Activated CD4-positive, alpha-beta memory T cell treated with anti-CD3 and anti-CD28 coated beads, Interleukin-2, amount 10 ng/mL, durations not matched to agents 7 days and 5 days (primary cell): ENCODE data around the gene SYNE1. TPM values are rescaled to one million over a fixed set of nuclear protein-coding genes. Genes with fewer than 3 reads are reported as not detected.

ENCODE experiments used
- CTCF ChIA-PET: fragments of 350-600 bp; sonication (Branson Sonifier 250); formaldehyde crosslinking; loops from one replicate; lab custom pipeline; 2021; ENCODE audit warnings: antibody characterized with exemption, inconsistent platforms; lab: Charles Lee
- POLR2A ChIA-PET: fragments of 350-600 bp; sonication (Branson Sonifier 250); formaldehyde crosslinking; loops from one replicate; lab custom pipeline; 2021; ENCODE audit warnings: antibody characterized with exemption; lab: Charles Lee
- DNase-seq: peaks from one replicate; pipeline ENCODE4 v3.0.0-alpha.2; 2020
- H3K27ac Mint-ChIP-seq: one replicate; pipeline ENCODE4 v1.8.0; 2021; ENCODE audit warnings: mild to moderate bottlenecking, mixed read lengths
- H3K27me3 Mint-ChIP-seq: one replicate; pipeline ENCODE4 v1.8.0; 2021; ENCODE audit warnings: mixed read lengths
- H3K36me3 Mint-ChIP-seq: one replicate; pipeline ENCODE4 v1.8.0; 2021; ENCODE audit warnings: low read depth, mixed read lengths
- H3K4me1 Mint-ChIP-seq: one replicate; pipeline ENCODE4 v1.8.0; 2021; ENCODE audit warnings: mixed read lengths
- H3K4me3 Mint-ChIP-seq: one replicate; pipeline ENCODE4 v1.8.0; 2021; ENCODE audit warnings: mild to moderate bottlenecking, mixed read lengths
- H3K9me3 Mint-ChIP-seq: one replicate; pipeline ENCODE4 v1.8.0; 2021; ENCODE audit warnings: mixed read lengths
- total RNA-seq, 2 experiments: library from RNA; stranded (reverse); gene quantifications; one replicate each; pipeline ENCODE4 v1.2.3, GENCODE V29; 2021

Gene SYNE1
- total RNA-seq, 2 experiments from 2014 or later: 85.5 to 86.8 TPM

DNA sequence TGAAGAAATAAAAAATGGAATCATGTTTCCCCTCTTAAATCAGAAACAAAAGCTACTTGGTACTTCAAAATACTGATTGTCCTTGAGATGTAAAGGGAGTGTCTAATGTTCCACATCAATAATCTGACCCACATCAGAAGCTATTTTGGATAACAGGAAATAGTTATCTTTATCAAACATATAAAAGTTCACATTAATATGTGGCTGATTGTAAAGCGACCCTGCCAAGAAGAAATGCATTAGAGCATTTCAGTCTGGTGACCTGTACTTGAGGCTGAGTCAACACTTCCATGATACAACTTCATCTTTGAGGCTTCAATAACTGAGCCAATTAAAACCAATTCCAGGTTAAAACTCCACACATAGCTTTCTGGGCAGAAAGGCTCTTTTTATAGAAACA, 31.8 kb downstream of the SYNE1 start:
- no peaks in the 10 kb centered on the region for H3K9me3 Mint-ChIP-seq
- ChIA-PET POLR2A (no interaction called here), CTCF (no interaction called here)
- H3K27me3 Mint-ChIP-seq: no peaks in the 10 kb centered on the region
- no peak overlapping the region for H3K27ac Mint-ChIP-seq
- DNase-seq: no peak
- H3K4me1 Mint-ChIP-seq: no peaks in the 10 kb centered on the region
- no peaks in the 10 kb centered on the region for H3K36me3 Mint-ChIP-seq
- no peak overlapping the region for H3K4me3 Mint-ChIP-seq

DNA sequence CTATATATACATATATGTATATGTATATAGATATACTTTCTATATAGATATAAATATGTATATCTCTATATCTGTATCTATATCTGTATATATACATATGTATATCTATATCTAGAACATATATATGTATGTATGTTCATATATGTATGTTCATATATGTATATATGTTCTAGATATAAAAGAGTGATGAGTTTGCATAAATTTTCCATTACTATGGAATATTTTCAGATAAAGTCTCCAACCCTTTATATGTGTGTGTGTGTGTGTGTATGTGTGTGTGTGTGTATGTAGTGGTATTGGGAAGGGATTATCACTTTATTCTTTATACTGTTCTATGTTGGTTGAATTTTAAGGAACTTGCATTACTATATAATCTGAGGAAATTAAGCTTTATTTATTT, 33.3 kb downstream of the SYNE1 start:
- CTCF ChIA-PET: no interaction called here
- H3K4me1 Mint-ChIP-seq: no peaks in the 10 kb centered on the region
- POLR2A ChIA-PET: no interaction called here

DNA sequence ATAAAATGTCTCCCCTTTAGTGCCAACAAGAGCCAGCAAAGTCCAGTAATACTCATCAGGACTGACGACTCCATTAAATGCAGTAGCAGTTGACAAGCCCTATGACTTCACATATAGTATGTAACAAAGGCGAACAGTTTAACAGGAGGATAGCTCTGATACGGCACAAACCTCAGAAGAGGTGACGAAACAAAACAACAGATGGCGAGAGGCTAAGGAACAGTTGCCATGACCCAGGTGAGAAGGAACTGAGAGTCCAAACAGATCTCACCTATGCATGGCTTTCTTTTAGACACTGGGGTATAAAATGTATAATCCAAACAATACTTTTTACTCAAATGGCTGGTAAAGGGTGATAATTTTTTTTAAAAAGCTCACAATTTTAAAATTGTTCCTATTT, 37.1 kb downstream of the SYNE1 start:
- Mint-ChIP-seq H3K4me1 (no peaks in the 10 kb centered on the region), H3K4me3 (no peak overlapping the region), H3K27ac (no peak overlapping the region), H3K27me3 (no peaks in the 10 kb centered on the region), H3K36me3 (no peaks in the 10 kb centered on the region), H3K9me3 (no peaks in the 10 kb centered on the region)
- DNase-seq: no peak
- CTCF ChIA-PET: no interaction called here
- POLR2A ChIA-PET: no interaction called here

More for the DNA sequence above, 33.3 kb downstream of the SYNE1 start:
- H3K9me3 Mint-ChIP-seq: no peaks in the 10 kb centered on the region
- H3K36me3 Mint-ChIP-seq: no peaks in the 10 kb centered on the region
- DNase-seq: no peak
- no peak overlapping the region for H3K4me3 Mint-ChIP-seq
- no peak overlapping the region for H3K27ac Mint-ChIP-seq
- no peaks in the 10 kb centered on the region for H3K27me3 Mint-ChIP-seq

DNA sequence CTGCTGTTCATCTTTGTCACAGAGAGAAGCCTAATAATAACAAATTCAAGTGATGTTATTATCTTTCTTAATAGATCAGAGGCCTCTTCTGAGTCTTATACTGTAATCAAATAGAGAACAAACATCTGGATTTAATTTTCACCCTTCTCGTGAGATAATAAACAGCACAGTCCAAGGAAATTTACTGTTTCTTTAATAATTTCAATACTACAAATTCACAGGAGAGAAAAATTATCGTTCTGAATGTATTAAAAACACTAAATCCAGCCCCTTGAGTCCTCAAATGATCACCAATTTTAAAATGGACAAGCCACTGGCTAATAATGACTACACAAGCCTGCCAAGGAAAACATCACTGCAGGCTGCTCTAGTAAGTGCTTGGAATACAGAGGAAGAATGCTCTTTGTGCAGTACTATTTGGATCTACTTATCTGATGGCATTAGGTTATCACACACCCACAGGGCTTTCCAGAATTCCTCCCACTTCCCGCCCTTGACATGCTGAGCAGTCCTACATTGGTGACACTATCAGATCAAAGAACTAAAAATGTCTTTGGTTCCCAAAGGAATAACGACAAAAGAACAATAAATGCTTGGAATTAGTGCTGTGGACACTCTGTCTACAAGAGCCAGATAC, 38.1 kb downstream of the SYNE1 start:
- Mint-ChIP-seq H3K9me3 (no peaks in the 10 kb centered on the region), H3K27me3 (no peaks in the 10 kb centered on the region), H3K4me1 (no peaks in the 10 kb centered on the region), H3K27ac (no peak overlapping the region), H3K36me3 (no peaks in the 10 kb centered on the region), H3K4me3 (no peak overlapping the region)
- ChIA-PET CTCF (no interaction called here), POLR2A (no interaction called here)
- DNase-seq: no peak

DNA sequence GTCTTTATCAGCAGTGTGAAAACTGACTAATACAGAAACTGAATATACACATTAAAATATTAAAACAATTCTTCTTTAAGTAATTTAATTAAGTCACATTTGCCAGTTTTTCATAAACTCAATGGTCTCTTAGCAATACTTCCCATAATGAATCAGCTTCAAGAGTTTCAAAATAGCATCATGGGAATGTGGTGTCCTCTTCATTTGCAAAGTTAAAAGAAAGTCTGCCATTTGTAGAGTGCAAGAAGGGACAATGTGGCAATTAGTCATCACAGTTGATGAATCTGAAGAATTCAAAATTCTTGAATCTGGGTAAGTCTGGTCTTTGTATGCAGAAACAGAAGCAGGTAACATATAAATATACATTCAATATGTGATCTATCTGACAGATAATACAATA, 38.7 kb downstream of the SYNE1 start:
- Mint-ChIP-seq H3K27me3 (no peaks in the 10 kb centered on the region), H3K27ac (no peak overlapping the region), H3K36me3 (no peaks in the 10 kb centered on the region), H3K4me1 (no peaks in the 10 kb centered on the region), H3K9me3 (no peaks in the 10 kb centered on the region), H3K4me3 (no peak overlapping the region)
- POLR2A ChIA-PET: no interaction called here
- CTCF ChIA-PET: no interaction called here
- no peak for DNase-seq

DNA sequence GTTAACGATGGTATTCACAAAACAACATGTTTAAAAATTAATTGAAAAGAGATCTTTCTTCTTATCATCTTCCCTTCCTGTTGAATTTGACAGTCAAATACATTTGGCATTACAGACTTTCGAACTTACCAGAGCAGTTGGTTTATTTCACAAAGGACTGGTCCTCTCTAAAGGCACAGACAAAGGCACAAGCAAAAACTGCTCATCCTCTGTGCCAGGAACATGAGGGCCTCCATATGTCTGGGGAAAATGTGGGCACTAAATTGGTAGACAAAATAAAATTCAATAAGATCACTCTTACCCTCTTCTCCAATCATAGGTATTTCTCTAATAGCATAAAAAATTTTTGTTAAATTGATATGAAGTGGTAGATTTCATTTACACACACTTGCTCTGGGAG, 40.4 kb downstream of the SYNE1 start:
- POLR2A ChIA-PET: no interaction called here
- Mint-ChIP-seq H3K36me3 (no peaks in the 10 kb centered on the region), H3K4me1 (no peaks in the 10 kb centered on the region), H3K27ac (no peak overlapping the region), H3K27me3 (no peaks in the 10 kb centered on the region), H3K9me3 (no peaks in the 10 kb centered on the region), H3K4me3 (no peak overlapping the region)
- no peak for DNase-seq
- CTCF ChIA-PET: no interaction called here

DNA sequence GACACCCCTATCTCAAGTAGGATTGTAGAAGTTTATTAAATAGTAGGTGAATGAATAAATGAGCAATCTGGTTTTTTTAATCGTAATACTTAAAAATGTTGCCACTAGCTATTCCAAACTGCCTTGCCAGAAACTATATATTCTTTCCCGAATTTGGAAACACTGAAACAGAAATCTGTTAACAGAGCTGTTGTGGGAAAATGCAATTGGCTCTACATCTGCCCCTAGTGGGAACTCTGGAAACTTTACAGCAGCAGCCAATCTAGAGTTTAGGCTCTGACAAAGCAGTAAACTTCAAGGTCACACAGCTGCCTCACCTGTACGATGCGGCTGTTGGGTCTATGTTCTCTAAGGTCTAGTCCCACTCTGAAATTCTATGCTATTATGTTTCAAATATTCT, 41.7 kb downstream of the SYNE1 start:
- Mint-ChIP-seq H3K4me3 (no peak overlapping the region), H3K27me3 (no peaks in the 10 kb centered on the region), H3K27ac (no peak overlapping the region), H3K36me3 (no peaks in the 10 kb centered on the region), H3K4me1 (no peaks in the 10 kb centered on the region), H3K9me3 (no peaks in the 10 kb centered on the region)
- DNase-seq: no peak
- CTCF ChIA-PET: no interaction called here
- POLR2A ChIA-PET: no interaction called here

DNA sequence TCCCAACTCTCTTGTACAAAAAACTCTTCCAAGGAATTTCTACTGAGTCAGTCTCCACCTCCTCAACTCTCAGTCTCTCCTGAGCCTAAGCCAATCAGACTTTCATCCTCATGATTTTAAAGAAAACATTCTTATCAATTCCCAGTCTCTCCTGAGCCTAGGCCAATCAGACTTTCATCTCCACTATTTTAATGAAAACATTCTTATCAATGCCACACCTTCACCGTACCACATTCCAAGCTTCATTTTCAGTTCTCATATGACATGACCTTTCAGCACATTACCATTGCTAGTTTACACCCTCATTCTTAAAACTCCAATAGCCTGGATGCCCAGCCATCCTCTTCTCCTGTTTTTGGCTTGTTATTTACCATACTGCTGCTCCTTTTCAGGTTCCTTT, 42.5 kb downstream of the SYNE1 start:
- H3K27me3 Mint-ChIP-seq: no peaks in the 10 kb centered on the region
- no peaks in the 10 kb centered on the region for H3K36me3 Mint-ChIP-seq
- POLR2A ChIA-PET: no interaction called here
- no peak overlapping the region for H3K27ac Mint-ChIP-seq
- CTCF ChIA-PET: no interaction called here
- no peak overlapping the region for H3K4me3 Mint-ChIP-seq
- H3K4me1 Mint-ChIP-seq: no peaks in the 10 kb centered on the region
- DNase-seq: no peak
- H3K9me3 Mint-ChIP-seq: no peaks in the 10 kb centered on the region

DNA sequence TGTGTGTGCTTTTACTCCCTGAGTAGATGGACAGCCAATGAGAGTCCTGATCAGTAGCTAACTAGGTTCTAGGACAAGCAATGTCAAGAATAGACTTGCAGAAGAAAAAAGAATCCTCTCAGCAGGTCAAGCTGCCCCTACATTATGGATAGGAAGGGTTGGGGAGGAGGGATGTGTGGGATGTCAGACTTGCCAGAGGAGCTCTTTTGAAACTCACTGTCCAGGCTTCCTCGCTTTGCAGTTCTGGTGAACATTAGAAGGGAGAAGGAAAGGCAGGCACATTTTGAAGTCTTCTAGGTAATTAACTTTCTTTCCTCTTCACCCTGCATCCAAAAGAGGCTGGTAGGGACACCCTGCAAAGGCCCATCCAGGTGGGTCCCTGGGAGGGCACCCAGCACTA, 48.7 kb downstream of the SYNE1 start:
- Mint-ChIP-seq H3K4me3 (no peak overlapping the region), H3K9me3 (no peaks in the 10 kb centered on the region), H3K36me3 (no peaks in the 10 kb centered on the region), H3K27me3 (no peaks in the 10 kb centered on the region), H3K4me1 (no peaks in the 10 kb centered on the region), H3K27ac (no peak overlapping the region)
- DNase-seq: no peak
- CTCF ChIA-PET: no interaction called here
- POLR2A ChIA-PET: interaction anchor here (0.6 kb wide), 1 partner anchor 9 kb away, joined by 3 read pairs; no protein-coding TSS in a partner anchor

DNA sequence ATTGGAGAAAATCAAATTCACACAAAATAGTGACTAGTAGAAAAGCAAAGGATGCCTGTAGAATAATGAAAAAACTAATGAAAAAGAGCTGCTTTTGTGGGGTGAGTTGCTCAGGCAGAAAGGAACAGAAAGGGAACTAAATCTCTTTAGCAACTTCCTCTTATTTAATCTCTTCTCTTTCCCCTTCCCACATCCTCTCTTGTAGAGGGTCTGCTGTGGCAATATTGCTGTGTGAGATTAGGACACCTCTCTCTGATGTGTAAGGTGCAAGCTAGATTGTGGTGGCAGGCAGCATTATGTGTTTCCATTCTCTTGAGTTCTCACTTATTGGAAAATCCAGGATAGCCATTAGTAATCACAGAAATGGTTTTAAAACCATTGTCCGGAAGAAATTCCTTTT, 49.7 kb downstream of the SYNE1 start:
- Mint-ChIP-seq H3K27ac (no peak overlapping the region), H3K4me1 (no peaks in the 10 kb centered on the region), H3K4me3 (no peak overlapping the region), H3K9me3 (no peaks in the 10 kb centered on the region), H3K36me3 (no peaks in the 10 kb centered on the region), H3K27me3 (no peaks in the 10 kb centered on the region)
- DNase-seq: no peak
- ChIA-PET CTCF (no interaction called here), POLR2A (no interaction called here)

DNA sequence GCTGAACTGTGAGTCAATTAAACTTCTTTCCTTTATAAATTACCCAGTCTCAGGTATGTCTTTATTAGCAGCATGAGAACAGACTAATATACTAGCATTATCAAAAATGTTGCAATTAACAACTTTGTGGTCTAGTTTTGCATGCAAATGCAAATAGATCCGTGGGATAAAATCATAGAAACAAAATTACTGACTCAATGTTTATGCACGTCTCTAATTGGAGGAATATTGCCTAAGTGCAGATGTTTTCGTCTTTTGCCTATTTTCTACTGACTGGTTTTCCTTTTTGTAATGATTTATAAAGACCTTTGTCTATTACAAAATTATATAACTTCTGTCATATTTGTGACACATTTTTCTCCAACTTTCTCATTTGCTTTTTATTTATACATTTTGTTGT, 51.9 kb downstream of the SYNE1 start:
- Mint-ChIP-seq H3K27me3 (no peaks in the 10 kb centered on the region), H3K27ac (no peak overlapping the region), H3K4me3 (no peak overlapping the region), H3K9me3 (no peaks in the 10 kb centered on the region), H3K4me1 (no peaks in the 10 kb centered on the region), H3K36me3 (no peaks in the 10 kb centered on the region)
- ChIA-PET CTCF (no interaction called here), POLR2A (no interaction called here)
- DNase-seq: no peak

DNA sequence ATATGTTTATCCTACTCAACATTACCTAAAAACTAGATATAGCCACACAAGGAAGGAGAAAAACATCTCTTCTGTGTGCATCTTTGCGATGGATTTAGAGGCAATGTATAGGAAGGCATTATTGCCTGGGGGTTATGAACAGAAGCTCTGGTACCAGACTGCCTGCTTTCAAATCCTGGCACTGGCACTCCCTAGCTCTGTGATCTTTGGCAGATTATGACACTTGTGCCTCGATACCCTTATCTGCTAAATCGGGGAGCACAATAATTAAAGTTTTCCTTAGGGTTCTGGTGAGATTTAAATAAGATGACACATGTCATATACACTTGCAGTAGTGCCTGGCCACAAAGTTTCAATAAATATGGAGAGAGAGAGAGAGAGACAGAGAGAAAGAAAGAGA, 53.3 kb downstream of the SYNE1 start:
- POLR2A ChIA-PET: no interaction called here
- no peak overlapping the region for H3K4me3 Mint-ChIP-seq
- H3K27me3 Mint-ChIP-seq: no peaks in the 10 kb centered on the region
- no peak overlapping the region for H3K27ac Mint-ChIP-seq
- CTCF ChIA-PET: no interaction called here
- H3K9me3 Mint-ChIP-seq: no peaks in the 10 kb centered on the region
- H3K4me1 Mint-ChIP-seq: no peaks in the 10 kb centered on the region
- no peaks in the 10 kb centered on the region for H3K36me3 Mint-ChIP-seq
- no peak for DNase-seq

DNA sequence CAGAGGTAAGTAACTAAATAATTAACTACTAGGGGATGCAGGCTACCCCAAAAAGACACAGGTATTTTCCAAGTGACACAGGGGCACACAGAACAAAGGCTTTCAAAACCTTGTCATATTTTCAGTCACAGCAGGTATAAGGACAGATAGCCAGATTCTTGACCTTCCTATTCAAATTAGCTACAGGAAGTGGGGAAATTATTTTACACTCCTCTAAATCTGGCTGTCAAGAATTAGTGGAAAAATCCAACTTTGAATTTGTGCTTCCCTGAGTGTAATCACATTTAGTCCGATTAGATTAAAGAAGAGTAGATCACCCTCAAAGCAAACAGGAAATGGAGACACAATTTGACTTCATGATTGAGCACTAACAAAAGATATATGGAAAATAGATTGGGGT, 60.6 kb downstream of the SYNE1 start:
- ChIA-PET CTCF (no interaction called here), POLR2A (no interaction called here)
- Mint-ChIP-seq H3K4me1 (no peaks in the 10 kb centered on the region), H3K36me3 (no peaks in the 10 kb centered on the region), H3K4me3 (no peak overlapping the region), H3K27me3 (peaks cover 2% of the 10 kb centered on the region), H3K9me3 (no peaks in the 10 kb centered on the region), H3K27ac (no peak overlapping the region)
- no peak for DNase-seq

DNA sequence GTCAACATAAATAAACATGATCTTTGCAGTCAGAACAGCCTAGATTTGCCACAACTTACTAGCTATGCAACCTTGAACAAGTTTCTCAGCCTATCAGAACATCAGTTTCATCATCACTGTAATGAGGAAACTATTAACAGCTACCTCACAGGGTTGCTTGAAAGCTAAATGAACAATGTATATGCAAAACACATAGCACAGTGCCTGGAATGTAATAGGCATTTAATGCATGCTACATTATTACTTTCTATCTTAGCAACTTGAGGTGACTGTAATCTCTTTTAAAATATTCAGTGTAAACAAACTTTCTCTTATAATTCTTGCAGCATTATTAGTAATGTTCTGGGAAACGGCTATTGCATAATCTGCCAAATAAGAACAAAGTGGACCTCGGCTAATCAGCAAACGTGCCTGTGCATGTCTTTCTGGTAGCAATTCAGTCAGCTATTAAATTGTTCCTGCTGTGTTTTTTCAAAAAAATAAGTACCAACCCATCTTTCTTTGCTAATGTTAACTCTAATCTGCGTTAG, 61.5 kb downstream of the SYNE1 start:
- Mint-ChIP-seq H3K27me3 (peaks cover 3% of the 10 kb centered on the region), H3K36me3 (no peaks in the 10 kb centered on the region), H3K9me3 (no peaks in the 10 kb centered on the region), H3K4me1 (no peaks in the 10 kb centered on the region), H3K4me3 (no peak overlapping the region), H3K27ac (no peak overlapping the region)
- DNase-seq: no peak
- POLR2A ChIA-PET: no interaction called here
- CTCF ChIA-PET: no interaction called here
